Fibroblast of pulmonary artery (primary cell): Measurements from ENCODE around the gene KCNQ4.

Experiments
- DNase-seq: peaks from one replicate; pipeline ENCODE4 v3.0.0-alpha.2; 2010; ENCODE audit warnings: low read depth
- H3K4me3 ChIP-seq: replicated peaks from 2 replicates; pipeline ENCODE4 v1.5.1; 2011; ENCODE audit warnings: low read depth, mild to moderate bottlenecking, control low read depth, low read length, moderate library complexity
- TF ChIP-seq, protein P1 (sequence below): IDR thresholded peaks from 2 replicates; pipeline ENCODE4 v1.5.1; 2011; ENCODE audit warnings: mild to moderate bottlenecking, control low read depth, low read length, inconsistent platforms; ENCODE audit errors: missing control alignments

KCNQ4 gene

DNA sequence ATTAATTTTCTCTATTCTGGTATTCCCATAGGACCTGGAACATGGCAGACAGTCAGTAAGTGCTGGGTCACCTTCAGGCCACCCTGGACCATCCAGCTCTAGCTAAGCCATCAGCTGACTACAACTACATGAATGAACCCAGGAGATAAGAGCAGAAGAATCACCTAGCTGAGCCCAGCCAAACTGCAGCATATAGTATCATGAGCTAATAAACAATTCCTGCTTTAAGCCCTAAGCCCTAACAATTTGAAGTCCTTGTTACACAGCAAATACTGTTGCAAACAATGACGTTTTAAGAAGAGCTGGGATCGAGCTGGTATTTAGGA is 92.8 kb downstream of the KCNQ4 start:
- DNase-seq = no peak
- TF ChIP-seq, protein P1, sequence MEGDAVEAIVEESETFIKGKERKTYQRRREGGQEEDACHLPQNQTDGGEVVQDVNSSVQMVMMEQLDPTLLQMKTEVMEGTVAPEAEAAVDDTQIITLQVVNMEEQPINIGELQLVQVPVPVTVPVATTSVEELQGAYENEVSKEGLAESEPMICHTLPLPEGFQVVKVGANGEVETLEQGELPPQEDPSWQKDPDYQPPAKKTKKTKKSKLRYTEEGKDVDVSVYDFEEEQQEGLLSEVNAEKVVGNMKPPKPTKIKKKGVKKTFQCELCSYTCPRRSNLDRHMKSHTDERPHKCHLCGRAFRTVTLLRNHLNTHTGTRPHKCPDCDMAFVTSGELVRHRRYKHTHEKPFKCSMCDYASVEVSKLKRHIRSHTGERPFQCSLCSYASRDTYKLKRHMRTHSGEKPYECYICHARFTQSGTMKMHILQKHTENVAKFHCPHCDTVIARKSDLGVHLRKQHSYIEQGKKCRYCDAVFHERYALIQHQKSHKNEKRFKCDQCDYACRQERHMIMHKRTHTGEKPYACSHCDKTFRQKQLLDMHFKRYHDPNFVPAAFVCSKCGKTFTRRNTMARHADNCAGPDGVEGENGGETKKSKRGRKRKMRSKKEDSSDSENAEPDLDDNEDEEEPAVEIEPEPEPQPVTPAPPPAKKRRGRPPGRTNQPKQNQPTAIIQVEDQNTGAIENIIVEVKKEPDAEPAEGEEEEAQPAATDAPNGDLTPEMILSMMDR = no peak
- no peak overlapping the region for H3K4me3 ChIP-seq

- DNase-seq = no peak
- no peak overlapping the region for H3K4me3 ChIP-seq
- TF ChIP-seq, protein P1 = no peak
Observed at GRCh38 chr1:40876891-40877290, 93.3 kb downstream of the KCNQ4 start.

DNA sequence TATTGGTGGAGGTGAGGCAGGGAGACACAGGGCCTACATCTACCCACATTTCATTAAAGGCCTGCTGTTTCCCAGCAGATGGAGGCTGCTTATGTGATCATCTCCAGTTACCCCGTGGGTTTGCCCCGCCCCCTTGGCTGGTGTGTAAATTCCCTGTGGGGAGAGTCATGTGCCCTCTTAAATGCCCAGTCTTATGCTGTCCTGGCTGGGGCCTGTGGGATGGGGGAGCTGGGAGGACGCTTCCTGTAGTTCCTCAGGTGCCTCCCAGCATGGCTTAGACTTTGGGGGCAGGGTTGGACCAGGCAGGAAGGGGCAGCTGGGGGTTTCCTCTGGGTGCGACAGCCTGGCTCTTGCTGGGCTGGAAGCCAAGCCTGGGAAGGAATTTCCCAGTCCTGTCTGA is 94.1 kb downstream of the KCNQ4 start:
- TF ChIP-seq, protein P1 = no peak
- peak; percentile 92 for DNase-seq
- H3K4me3 ChIP-seq = no peak overlapping the region

DNA sequence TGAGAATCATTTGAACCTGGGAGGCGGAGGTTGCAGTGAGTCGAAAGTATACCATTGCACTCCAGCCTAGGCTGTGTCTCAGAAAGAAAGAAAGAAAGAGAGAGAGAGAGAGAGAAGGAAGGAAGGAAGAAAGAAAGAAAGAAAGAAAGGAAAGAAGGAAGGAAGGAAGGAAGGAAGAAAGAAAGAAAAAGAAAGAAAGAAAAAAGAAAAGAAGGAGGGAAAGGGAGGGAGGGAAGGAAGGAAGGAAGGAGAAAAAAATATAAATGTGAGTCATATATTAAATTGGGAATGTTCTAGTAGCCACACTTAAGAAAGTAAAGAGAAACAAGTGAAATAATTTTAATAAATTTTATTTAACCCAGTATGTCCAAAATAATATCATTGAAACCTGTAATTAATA is 95.3 kb downstream of the KCNQ4 start:
- TF ChIP-seq, protein P1 = no peak
- DNase-seq = no peak
- H3K4me3 ChIP-seq = no peak overlapping the region

GRCh38 chr1:40879482-40880175 is 96.0 kb downstream of the KCNQ4 start:
- TF ChIP-seq, protein P1 = no peak
- no peak for DNase-seq
- no peak overlapping the region for H3K4me3 ChIP-seq

- DNase-seq = no peak
- no peak overlapping the region for H3K4me3 ChIP-seq
- TF ChIP-seq, protein P1 = no peak
Observed at GRCh38 chr1:40880813-40881549, 97.4 kb downstream of the KCNQ4 start.
